GM21737 (cell line): ENCODE results near the gene LAMP1.
"Not testable (repeated sequence)": the region's sequence is repeated elsewhere in the genome, so short reads cannot be mapped to it uniquely, and the experiment has no call there.

Source experiments
- ATAC-seq: cut with Tn5 transposase; IDR thresholded peaks from one replicate; pipeline ENCODE4 v1.9.1; 2021; ENCODE audit warnings: mild to moderate bottlenecking, moderate library complexity; ENCODE audit not compliant: unreplicated experiment

LAMP1 gene

DNA sequence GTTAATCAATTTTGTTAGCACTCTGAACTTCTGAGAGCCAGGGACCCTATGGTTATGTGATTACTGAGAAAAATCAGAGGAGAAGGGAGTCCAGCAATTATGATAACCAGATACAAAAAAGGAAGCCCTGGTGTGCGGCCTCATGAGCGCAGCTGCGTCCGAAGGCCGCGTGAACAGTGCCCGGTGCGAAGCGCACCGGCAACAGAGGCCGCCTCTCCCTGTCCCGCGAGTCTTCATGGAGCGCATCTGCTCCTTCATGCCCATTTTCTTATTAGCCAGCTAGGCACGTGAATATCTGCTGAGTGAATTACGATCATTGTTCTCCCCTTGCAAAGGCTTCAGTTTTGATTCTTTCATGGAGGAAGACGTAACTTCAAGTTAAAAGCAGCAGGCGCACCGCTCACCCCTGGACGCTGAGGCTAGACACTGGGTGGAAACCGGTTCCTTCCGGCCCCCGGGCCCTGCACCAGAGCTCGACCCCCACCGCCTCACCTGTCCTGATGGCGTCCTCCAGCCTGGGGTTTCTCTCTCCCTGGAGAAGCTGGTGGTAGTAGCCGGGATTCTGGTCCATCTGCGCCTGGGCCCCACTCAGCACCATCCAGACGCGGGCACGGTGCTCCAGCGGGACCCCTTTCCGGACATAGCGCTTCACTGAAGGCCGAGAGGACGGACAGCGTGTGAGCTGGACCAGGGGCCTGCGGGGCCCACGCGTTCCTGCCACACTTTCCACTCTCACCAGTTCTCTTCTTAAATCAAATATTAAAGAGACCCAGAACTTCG, 58.0 kb downstream of the LAMP1 start:
- ATAC-seq, result no peak

DNA sequence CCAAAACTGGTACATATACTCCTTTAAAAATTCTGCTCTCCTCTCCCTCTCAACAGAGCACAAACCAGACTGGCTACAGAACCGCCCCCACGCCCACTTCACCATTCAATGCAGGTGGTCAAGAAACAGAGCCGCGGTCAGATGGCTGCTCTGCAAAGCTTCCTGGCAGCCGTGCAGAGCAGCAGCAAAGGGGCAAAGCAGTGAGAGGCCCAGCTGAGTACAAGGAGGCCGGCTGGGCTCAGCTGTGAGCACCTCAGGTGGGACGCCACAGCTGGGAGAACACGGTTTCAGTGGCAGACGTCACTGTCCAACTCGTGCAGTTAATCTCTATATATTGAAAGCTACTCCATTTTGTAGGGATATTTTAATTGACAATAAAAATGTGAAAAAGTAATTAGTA, 58.6 kb downstream of the LAMP1 start:
- no peak for ATAC-seq

GRCh38 chr13:113356596-113356995, 59.6 kb downstream of the LAMP1 start:
- ATAC-seq, result no peak

- ATAC-seq, result no peak
Measured at GRCh38 chr13:113357529-113357928, 60.5 kb downstream of the LAMP1 start.

- ATAC-seq, result no peak
Measured at GRCh38 chr13:113358653-113359190, 61.7 kb downstream of the LAMP1 start.

DNA sequence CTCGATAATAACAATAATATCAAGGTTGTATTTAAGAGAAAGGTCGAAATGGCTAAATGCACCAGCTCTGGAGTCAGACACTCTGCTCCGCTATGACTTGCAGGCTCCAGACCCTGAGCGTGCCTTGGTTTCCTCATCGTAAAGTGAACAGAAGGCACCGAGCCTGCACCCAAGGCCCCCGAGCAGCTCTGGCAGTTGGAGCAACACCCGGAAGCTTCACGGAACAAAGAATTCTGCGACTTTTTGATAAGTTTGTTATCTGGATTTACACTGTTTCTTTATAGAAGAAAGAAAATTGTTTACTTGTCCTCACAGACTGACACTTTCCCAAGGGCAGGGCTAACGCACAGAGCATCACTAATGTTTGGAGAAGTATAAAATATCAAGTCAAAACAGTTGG, 62.5 kb downstream of the LAMP1 start:
- no peak for ATAC-seq

DNA sequence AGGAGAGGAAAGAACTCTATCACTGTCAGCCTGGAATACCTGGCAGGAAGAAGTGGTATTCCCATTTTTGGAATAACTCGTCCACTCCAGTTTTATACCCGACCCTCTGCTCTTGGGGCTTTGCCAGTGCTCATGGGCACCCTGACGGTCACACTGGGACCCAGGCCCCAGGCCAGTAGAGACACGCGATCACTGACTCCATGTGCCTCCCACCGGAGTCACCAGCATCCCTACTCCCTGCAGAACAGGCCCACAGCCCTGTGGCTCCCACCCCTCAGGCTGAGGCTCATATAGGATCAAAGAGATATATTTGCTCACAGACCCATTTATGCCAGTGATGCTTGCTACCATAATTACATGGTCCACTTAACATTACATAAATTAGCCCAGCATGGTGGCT, 63.4 kb downstream of the LAMP1 start:
- ATAC-seq, result no peak

DNA sequence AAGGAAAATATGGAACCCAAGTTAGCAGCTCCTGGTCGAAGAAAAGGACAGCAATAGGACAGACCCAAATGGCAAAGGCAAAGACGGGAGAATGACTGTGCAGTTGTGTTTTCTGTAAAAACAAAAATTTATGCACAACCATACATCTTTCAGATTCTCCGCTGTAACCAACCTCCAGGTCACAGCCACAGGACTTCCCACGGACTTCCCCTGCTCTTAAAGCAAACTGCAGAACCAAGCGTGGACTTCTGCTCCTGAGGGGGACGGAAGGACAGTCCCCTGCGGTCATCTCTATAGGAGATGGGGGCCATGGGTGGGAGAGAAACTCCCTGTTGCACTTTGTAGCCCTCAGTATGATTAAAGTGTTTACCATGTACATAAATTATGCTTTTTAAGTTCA, 64.4 kb downstream of the LAMP1 start:
- no peak for ATAC-seq

GRCh38 chr13:113364311-113364889, 67.4 kb downstream of the LAMP1 start:
- ATAC-seq, result no peak

GRCh38 chr13:113364901-113365582, 68.0 kb downstream of the LAMP1 start:
- no peak for ATAC-seq

GRCh38 chr13:113365583-113365970, 68.5 kb downstream of the LAMP1 start:
- no peak for ATAC-seq

GRCh38 chr13:113365971-113366588, 69.0 kb downstream of the LAMP1 start:
- no peak for ATAC-seq

GRCh38 chr13:113367020-113367560, 70.1 kb downstream of the LAMP1 start:
- ATAC-seq, result no peak

GRCh38 chr13:113367771-113368170, 70.7 kb downstream of the LAMP1 start:
- no peak for ATAC-seq

GRCh38 chr13:113368353-113368752, 71.3 kb downstream of the LAMP1 start:
- not testable (repeated sequence) for ATAC-seq

DNA sequence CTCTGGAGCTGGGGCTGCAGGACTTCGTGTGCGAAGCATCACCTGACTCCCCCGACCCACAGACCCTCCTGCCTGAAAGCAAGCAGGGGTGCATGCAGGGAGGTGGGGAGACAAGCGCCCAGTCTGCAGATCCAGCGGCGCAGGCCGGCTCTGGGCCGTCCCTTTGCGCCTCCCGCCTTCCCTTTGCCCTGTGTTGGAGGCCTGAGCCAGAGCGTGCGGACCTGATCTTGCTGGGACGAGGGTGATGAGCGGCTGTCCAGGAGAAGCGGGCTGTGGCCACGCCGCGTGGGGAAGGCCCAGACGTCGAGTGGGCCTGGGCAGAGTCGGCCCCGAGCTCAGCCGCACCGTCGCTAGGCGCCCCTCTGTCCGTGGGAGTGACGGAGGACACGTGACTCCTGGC, 72.2 kb downstream of the LAMP1 start:
- no peak for ATAC-seq

- ATAC-seq, result no peak
Measured at GRCh38 chr13:113369881-113370280, 72.8 kb downstream of the LAMP1 start.

DNA sequence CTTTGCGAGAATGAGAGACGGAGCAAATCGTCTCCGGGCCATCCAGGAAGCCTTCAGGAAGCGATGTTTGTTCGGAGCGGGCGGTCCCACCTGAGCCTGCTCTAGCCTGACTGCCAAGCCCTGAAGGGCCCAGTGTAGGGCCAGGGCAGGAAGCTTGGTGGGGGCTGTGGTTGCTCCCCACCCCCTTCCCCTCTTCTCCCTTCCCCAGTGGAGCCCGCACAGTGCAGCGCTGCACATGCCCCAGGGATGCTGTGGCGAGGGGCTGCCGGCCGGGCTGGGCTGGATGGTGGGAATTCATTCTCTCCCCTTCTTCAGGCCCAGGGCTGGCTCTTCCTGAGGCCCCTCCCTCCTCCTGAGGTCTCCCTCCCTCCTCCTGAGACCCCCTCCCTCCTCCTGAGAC, 74.0 kb downstream of the LAMP1 start:
- ATAC-seq, result no peak

DNA sequence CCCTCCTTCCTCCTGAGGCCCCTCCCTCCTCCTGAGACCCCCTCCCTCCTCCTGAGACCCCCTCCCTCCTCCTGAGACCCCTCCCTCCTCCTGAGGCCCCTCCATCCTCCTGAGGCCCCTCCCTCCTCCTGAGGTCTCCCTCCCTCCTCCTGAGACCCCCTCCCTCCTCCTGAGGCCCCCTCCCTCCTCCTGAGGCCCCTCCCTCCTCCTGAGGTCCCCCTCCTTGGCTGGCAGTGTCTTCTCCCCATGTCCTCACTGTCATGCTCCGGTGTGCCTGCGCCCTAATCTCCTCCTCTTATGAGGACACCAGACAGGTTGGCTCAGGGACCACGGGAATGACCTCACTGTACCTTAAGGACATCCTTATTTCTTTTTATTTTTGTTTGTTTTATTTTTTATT, 74.7 kb downstream of the LAMP1 start:
- not testable (repeated sequence) for ATAC-seq
